RPMI8226 (cell line): ENCODE results near the gene TUBA4A.
"Not testable (repeated sequence)": the region's sequence is repeated elsewhere in the genome, so short reads cannot be mapped to it uniquely, and the experiment has no call there.

Experiments
- DNase-seq: peaks from one replicate; pipeline ENCODE4 v3.0.0-alpha.2; 2015

Gene TUBA4A

GRCh38 chr2:219253753-219254589 lies at the start of gene TUBA4A:
TSS of gene TUBA4A (minus strand) at chr2:219253918. CDS start at chr2:219253858, 60 bp downstream.
- DNase-seq = peak; percentile 90

DNA sequence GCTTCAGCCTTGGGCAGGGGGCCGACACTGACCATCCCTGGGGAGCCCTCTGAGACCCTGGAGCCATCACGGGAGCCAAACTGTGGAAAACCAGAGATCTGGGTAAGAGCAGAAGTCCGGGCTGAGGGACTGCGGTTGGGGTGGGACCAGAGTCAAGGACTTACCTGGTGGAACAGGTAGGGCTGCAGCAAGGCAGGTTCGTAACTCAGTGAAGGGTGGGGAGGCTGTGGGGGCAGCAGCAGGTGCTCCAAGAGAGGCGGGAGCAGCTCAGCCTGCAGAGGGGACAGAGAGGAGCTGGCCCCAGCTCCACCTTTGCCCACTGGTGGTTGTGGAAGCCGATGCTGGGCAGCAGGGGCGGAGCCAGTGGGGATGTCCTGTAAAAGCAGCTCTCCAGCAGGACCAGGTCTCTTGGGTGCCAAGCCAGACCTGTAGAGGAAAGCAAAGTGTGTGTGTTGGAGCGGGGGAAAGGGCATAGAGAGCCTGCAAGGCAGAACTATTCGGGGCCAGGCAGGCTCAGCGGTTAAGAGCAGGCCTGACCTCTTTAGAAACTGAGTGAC lies 48.8 kb upstream of the TUBA4A start:
- DNase-seq = no peak

DNA sequence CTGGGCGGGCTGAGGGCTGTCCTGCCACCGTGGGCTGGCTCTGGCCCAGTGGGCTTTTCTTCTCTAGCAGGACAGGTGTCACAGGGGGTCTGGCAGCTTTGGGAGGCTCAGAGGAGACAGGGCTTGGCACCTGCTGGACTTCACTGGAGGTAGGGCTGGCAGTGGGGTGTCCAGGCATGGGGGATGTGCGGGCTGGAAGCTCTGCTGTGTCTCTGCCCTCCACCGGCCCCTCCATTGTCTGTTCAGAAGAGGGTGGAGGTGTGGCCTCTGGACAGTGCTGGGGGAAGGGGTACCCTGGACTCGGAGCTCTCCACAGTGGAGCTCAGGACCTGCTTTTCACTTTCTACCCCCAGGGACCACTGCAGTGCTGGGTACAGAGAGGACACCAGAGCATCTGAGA lies 46.3 kb upstream of the TUBA4A start:
- no peak for DNase-seq

DNA sequence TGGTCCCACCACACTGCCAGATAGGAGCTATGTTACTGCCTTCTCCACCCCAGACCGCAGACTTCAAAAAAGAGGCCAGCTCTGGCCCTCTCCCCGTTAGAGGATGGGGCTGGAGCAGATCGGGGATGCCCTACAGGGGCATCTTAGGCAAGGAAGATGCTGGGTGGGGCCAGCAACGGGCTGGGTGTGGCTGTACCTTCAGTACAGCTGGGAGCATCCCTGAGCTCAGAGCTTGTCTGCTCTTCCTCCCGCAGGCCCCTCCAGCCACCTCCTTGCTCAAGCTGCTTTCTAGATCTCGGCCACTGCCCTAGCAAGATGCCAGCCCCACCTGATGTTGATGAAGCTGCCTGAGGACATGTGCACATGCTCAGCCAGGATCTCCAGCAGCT lies 45.6 kb upstream of the TUBA4A start:
- no peak for DNase-seq

- DNase-seq = peak; percentile 71
Observed at GRCh38 chr2:219298759-219299371, 45.1 kb upstream of the TUBA4A start.

- DNase-seq = no peak
Observed at GRCh38 chr2:219297766-219298456, 44.2 kb upstream of the TUBA4A start.

- peak; percentile 35 for DNase-seq
Observed at GRCh38 chr2:219296631-219297391, 43.1 kb upstream of the TUBA4A start.

DNA sequence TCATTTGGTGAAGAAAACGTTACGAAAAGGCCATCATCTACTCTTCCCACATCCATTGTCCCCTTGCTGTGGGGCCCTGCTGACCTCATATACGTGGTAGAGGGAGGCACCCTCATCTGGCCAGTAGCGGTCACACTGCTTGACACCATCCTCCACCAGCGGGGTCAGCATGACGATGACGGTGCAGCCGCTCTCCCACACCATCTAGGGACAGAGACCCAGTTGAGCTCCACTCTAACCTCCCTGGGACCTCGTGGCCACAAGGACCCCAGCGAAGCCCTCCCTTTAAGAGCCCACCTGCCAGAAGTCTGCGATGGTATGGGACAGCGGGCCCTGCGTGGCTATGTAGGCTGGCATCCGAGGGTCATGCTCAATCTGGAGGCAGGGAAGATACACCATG lies 42.4 kb upstream of the TUBA4A start:
- no peak for DNase-seq

DNA sequence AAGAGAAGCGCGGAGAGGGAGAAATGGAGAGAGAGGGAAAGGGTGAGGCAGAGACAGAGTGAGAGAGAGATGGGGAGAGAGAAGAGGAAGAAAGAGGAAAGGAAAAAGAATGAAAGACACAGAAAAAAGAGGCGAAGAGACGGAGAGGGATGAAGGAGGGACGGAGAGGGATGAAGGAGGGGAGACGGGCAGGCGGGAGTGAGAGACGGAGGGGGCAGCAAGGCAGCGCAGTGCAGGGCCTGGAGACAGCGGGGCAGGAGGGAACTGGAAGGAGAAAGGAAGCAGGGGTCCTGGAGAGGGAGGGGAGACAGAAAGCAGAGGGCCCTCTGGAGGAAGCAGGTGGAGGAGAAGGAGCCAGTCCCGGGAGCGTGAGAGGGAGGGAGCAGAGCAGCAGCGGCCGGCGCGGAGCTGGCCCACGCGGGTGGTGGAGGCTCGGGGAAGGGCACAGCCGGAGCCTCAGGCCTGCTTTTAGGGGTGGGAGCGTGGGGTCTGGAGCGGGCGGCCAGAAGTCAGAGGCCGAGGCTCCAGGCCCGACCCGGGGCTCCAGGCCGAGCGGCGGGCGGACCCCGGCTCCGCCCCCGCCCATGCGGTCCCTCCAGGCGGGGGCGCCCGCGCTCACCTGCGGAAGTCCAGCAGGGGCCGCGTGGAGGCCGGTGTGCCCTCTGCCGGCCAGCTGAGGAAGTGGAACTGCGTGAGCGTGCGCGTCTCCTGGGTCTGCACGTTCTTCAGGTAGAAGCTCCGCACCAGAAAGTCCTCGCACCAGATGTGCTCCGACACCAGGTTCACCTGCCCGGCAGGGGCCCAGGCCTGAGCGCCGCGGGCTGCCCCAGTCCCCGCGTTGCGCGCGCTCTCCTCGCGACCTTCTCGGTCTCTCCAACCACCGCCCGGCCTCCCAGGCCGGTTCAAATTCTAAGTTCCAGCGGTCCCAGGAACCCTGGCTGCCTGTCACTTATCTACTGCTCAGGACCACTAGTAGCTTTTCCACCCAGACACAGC lies 40.9 kb upstream of the TUBA4A start:
- peak; percentile 89 for DNase-seq

GRCh38 chr2:219293736-219294231 lies 40.1 kb upstream of the TUBA4A start:
- DNase-seq = no peak

GRCh38 chr2:219292616-219293015 lies 38.9 kb upstream of the TUBA4A start:
- DNase-seq = no peak

- no peak for DNase-seq
Observed at GRCh38 chr2:219291910-219292490, 38.3 kb upstream of the TUBA4A start.

DNA sequence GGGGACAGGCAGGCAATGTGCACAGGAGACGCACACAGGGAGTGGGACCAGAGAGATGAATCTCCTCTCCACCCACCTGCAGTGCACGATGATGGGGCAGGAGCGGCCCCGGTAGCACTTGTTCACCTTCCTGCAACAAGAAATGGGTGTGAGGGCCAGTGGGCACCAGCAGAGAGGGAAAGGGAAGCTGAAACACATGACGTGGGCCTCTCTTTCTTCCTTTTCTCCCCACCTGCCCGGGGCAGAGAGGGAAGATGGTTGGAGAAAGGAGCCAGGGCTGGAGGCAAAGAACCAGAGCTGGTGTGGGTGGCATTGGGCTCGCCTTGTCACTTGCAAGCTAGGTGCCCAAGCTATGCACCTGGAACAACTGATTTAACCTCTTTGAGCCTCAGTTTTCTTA lies 37.7 kb upstream of the TUBA4A start:
- DNase-seq = no peak

DNA sequence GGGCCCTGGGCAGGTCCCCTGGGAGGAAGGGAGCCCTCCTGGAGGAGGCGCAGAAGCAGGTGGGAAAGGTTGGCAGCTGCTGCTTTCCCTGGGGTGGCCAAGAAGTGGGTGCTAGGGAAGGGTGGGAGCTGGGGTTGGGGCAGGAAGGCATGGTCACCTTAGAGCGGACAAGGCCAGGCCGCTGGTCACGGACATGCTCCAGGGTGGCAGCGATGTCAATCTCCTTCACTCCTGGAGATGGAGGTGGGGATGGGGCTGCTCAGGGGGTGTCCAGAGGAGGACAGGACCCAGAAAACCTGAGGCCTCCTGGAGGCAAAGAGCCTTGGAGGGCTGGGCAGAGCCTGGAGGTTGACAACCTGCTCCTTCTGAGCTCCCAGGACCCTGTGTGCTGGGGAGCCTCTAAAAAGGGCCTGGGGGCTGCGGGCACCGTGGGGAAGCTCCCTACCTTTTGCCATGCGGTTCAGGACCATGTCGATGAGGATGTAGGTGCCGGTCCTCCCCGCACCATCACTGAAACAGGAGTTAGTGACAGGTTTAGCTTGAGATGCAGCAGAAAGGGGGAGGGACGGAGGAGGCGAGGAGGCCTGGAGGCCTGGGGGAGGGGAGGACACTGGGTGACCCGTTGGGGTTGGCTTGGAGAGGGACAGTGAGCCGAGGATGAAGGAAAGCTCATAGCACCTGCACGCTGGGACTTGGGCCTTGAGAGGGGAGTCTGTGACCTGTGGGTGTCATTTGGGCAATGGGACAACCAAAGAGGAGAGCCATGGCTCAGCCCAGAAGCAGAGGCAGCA lies 36.9 kb upstream of the TUBA4A start:
- DNase-seq = no peak

- DNase-seq = peak; percentile 11
Observed at GRCh38 chr2:219289537-219290361, 36.0 kb upstream of the TUBA4A start.

GRCh38 chr2:219289195-219289536 lies 35.4 kb upstream of the TUBA4A start:
- no peak for DNase-seq

DNA sequence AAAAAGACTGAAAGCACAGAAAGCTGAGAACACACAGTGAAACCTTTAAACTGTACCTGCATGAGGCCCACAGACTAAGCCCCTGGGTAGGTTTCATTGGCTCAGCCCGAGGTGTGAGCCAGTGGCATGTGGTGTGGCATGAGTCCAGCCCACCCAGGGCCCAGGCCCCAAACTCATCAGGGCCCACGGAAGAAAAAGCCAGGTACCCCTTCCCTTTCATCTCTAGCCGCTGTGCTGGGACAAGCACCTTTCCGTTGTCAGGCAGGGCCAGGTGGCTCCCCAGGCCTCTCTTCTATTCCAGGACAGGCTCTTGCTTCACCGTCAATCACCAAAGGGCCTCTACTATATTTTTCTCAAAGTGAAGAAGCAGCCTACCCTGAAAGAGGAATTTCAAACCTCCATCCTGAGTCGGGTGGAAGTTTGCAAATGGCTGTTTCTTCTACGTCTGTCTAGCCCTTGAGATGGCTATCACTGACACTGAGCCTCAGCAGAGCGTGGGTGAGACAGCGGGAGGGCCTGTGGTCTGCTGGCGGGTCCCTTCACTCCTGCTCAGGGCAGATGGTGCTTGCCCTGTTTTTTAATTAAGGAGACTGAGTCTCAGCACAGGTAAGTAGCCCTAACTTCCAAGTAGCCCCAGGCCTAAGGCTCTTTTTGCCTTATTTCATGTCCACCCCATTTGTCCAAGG lies 34.0 kb upstream of the TUBA4A start:
- DNase-seq = no peak

GRCh38 chr2:219287116-219287440 lies 33.4 kb upstream of the TUBA4A start:
- DNase-seq = not testable (repeated sequence)
